TTC549 (cell line): ENCODE data around the gene PDLIM5.
"Not testable (repeated sequence)": the region's sequence is repeated elsewhere in the genome, so short reads cannot be mapped to it uniquely, and the experiment has no call there.

Source experiments
- FAIRE-seq: peaks from 2 replicates; lab custom pipeline; 2012; peaks lifted over from hg19 to GRCh38; lab: Jason Lieb, UNC

PDLIM5 gene

GRCh38 chr4:94654714-94655113 lies 203.0 kb downstream of the PDLIM5 start:
- no peak for FAIRE-seq

GRCh38 chr4:94660614-94661013 lies 208.9 kb downstream of the PDLIM5 start:
- no peak for FAIRE-seq

- not testable (repeated sequence) for FAIRE-seq
Measured at GRCh38 chr4:94665021-94665420, 213.3 kb downstream of the PDLIM5 start.

GRCh38 chr4:94665500-94666404 lies 214.0 kb downstream of the PDLIM5 start:
- FAIRE-seq: no peak

GRCh38 chr4:94668724-94669123 lies 217.0 kb downstream of the PDLIM5 start:
- FAIRE-seq: no peak

GRCh38 chr4:94669672-94670664 lies 218.2 kb downstream of the PDLIM5 start:
- FAIRE-seq: no peak

- no peak for FAIRE-seq
Measured at GRCh38 chr4:94671113-94671512, 219.4 kb downstream of the PDLIM5 start.

- FAIRE-seq: no peak
Measured at GRCh38 chr4:94673961-94674360, 222.2 kb downstream of the PDLIM5 start.

- no peak for FAIRE-seq
Measured at GRCh38 chr4:94676970-94677369, 225.2 kb downstream of the PDLIM5 start.

GRCh38 chr4:94678896-94679295 lies 227.2 kb downstream of the PDLIM5 start:
- no peak for FAIRE-seq

GRCh38 chr4:94680176-94680862 lies 228.6 kb downstream of the PDLIM5 start:
- no peak for FAIRE-seq

GRCh38 chr4:94686086-94686485 lies 234.3 kb downstream of the PDLIM5 start:
- FAIRE-seq: no peak

GRCh38 chr4:94689155-94689860 lies 237.6 kb downstream of the PDLIM5 start:
- FAIRE-seq: no peak

GRCh38 chr4:94690851-94691254 lies 239.1 kb downstream of the PDLIM5 start:
- FAIRE-seq: no peak

GRCh38 chr4:94691552-94691951 lies 239.8 kb downstream of the PDLIM5 start:
- no peak for FAIRE-seq

- no peak for FAIRE-seq
Measured at GRCh38 chr4:94695384-94695783, 243.6 kb downstream of the PDLIM5 start.

- no peak for FAIRE-seq
Measured at GRCh38 chr4:94698187-94698586, 246.4 kb downstream of the PDLIM5 start.

- FAIRE-seq: no peak
Measured at GRCh38 chr4:94700298-94700697, 248.6 kb downstream of the PDLIM5 start.

- FAIRE-seq: no peak
Measured at GRCh38 chr4:94701631-94702300, 250.0 kb downstream of the PDLIM5 start.

- no peak for FAIRE-seq
Measured at GRCh38 chr4:94711635-94712034, 259.9 kb downstream of the PDLIM5 start.
